SIG-M5 treated with dmso at 0.1 percent for 504 hours (cell line): ENCODE measurements around the gene PTPRR.

Source experiments
- DNase-seq: peaks from one replicate; lab custom pipeline; 2025; ENCODE audit not compliant: unreplicated experiment; lab: John Stamatoyannopoulos, UW

PTPRR gene

GRCh38 chr12:70706611-70707010 is 213.9 kb downstream of the PTPRR start:
- no peak for DNase-seq

GRCh38 chr12:70698345-70698744 is 222.2 kb downstream of the PTPRR start:
- no peak for DNase-seq

GRCh38 chr12:70695361-70696023 is 225.0 kb downstream of the PTPRR start:
- DNase-seq: no peak

GRCh38 chr12:70692681-70693288 is 227.8 kb downstream of the PTPRR start:
- DNase-seq: no peak

GRCh38 chr12:70691018-70691672 is 229.4 kb downstream of the PTPRR start:
- DNase-seq: no peak

- DNase-seq: no peak
Observed at GRCh38 chr12:70686907-70687306, 233.6 kb downstream of the PTPRR start.

GRCh38 chr12:70686299-70686698 is 234.2 kb downstream of the PTPRR start:
- DNase-seq: no peak

GRCh38 chr12:70683976-70684375 is 236.6 kb downstream of the PTPRR start:
- DNase-seq: no peak

GRCh38 chr12:70671698-70672097 is 248.8 kb downstream of the PTPRR start:
- DNase-seq: no peak

- DNase-seq: no peak
Observed at GRCh38 chr12:70670948-70671347, 249.6 kb downstream of the PTPRR start.

GRCh38 chr12:70667253-70667652 is 253.3 kb downstream of the PTPRR start:
- DNase-seq: no peak

- no peak for DNase-seq
Observed at GRCh38 chr12:70666364-70666763, 254.2 kb downstream of the PTPRR start.

GRCh38 chr12:70664465-70664881 is 256.1 kb downstream of the PTPRR start:
- DNase-seq: no peak

- DNase-seq: no peak
Observed at GRCh38 chr12:70663838-70664237, 256.7 kb downstream of the PTPRR start.

GRCh38 chr12:70661466-70662161 is 258.9 kb downstream of the PTPRR start:
- no peak for DNase-seq

GRCh38 chr12:70660620-70661219 is 259.8 kb downstream of the PTPRR start:
- no peak for DNase-seq

GRCh38 chr12:70660002-70660604 is 260.4 kb downstream of the PTPRR start:
- no peak for DNase-seq

GRCh38 chr12:70659077-70659606 is 261.4 kb downstream of the PTPRR start:
- no peak for DNase-seq

- no peak for DNase-seq
Observed at GRCh38 chr12:70657616-70658286, 262.8 kb downstream of the PTPRR start.

GRCh38 chr12:70652451-70652850 is 268.1 kb downstream of the PTPRR start:
- no peak for DNase-seq
